Measurements from ENCODE around the gene OSBP2.
A peak's percentile ranks its signal among the peaks of the same experiment; 100 is the strongest.

Gene OSBP2

GRCh38 chr22:30843245-30843644 is 148.6 kb downstream of the OSBP2 start:
- no peak for DNase-seq (ENCODE audit: low spot score)

- no peak for DNase-seq (ENCODE audit: low spot score)
Observed at GRCh38 chr22:30847583-30847982, 152.9 kb downstream of the OSBP2 start.

DNA sequence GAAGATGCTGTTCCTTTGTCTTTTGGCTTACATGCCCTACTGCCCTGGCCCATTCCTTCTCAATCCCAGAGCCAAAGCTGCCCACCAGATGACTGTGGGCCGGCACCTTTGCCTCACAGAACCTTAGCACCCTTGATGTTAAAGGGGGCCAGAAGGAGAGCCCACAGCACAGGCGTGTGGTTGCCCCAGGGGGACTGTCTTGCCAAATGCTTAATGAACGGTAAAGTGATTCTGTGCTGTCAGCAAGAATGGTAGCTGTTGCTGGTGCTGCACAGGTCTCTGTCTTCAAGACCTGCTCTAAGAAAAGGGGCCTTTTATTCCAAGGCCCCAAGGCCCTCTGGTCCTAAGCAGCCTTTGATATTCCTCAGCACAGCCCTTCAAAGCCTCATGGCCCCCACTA is 160.6 kb downstream of the OSBP2 start:
- no peak for DNase-seq (ENCODE audit: low spot score)

DNA sequence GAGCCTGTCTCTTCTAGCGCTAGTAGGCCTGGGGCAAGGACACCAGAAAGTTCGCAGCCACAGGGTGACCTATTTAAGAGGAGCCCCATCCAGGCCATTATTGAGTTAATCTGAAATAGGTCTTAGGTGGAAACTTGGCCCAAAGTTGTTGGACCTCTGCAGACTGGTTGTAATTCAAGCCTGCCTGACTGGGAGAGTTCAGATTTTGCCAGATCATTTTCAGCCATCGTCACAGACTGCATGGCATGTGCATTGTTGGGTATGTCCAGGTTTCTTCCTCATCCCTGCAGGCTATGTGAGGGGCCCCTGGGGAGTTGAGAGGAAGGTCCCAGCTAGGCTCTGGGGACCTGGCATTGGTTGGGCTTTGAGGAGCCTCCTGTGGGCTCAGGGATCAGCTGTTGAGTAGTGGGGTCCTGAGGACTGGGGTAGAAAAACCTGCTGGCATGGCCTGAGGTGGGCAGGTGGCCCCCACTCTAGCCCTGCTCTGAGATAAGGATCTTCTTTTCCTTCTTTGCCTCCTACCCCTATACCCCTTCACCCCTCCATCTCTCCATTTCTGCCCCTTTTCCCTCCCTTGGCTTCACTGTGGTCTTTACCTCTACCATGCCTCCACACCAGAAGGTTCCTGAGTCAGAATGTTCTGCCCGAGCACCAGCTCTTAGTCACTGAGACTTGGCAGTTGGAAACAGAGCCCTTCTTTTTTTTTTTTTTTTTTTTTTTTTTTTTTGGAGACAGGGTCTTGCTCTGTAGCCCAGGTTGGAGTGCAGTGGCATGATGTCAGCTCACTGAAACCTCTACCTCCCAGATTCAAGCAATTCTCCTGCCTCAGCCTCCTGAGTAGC is 161.2 kb downstream of the OSBP2 start:
- peak; percentile 1 for DNase-seq (ENCODE audit: low spot score)

- peak; percentile 1 for DNase-seq (ENCODE audit: low spot score)
Observed at GRCh38 chr22:30856741-30857502, 162.2 kb downstream of the OSBP2 start.

DNA sequence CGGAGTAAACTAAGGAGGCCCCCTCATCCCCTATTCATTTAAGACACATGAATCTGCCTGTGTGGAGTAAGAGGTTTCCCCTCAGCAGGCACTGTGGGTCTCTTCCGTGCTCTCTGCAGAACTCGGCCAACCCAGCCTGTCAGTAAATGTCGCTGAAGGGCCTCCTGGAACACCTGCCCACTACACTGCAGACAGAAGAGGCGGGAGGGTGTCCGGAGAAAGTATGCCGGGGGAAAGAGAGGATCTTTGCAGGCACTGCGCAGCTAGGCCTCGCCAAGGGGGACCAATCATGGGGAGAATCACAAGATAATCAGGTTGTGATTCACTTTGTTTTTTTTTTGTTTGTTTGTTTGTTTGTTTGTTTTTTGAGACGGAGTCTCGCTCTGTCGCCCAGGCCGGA is 163.1 kb downstream of the OSBP2 start:
- no peak for DNase-seq (ENCODE audit: low spot score)

DNA sequence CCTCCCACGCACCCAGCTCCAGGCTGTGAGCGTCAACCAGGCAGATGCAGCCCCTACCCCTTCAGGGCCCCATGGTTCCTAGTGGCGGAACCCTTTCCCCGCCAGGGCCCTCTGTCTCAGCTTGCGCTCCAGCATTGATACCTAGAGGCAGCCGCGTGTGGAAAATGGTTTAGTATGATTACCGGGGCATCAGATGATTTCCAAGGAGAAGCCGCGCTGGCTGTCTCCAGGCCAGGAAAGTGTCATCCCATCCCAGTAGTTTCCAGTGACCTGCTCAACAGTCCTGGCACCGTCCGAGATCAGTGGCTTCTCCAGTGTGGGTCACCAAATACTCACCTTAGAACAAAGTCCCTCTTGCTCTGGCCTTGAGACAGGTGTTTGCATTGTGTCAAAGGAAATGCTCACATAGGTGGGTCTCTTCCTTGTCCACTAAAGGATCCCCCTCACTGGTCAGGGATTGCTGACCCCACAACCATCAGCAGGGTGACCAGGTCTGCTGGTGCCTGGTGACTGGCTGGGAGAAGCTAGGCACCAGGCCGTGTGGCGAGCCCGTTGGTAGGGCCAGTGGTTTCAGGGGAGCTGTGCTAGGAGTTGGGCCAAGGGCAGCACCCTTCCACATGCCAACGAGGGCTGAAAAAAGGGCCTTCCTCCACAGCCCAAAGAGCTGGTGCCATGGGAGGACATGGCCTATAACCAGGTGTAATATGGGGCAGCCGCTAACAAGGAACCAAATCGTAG is 164.5 kb downstream of the OSBP2 start:
- no peak for DNase-seq (ENCODE audit: low spot score)

DNA sequence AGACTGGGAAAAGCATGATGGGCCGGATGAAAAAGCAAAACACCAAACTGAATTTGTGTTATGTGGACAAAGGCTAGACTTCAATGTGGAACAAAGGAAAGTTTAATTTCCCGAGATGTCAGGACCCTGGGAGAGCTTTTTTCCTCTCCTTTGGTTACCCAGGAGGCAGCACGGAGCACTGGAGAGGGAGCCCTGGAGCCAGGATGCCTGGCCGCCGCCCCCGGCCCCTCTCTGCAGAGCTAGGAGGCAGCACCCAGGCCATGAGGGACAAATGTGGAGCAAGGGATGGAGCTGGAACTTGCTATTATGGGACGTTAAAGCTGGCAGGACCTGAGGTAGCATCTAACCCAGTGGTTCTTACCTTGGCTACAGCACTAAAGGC is 165.0 kb downstream of the OSBP2 start:
- DNase-seq (ENCODE audit: low spot score): no peak

DNA sequence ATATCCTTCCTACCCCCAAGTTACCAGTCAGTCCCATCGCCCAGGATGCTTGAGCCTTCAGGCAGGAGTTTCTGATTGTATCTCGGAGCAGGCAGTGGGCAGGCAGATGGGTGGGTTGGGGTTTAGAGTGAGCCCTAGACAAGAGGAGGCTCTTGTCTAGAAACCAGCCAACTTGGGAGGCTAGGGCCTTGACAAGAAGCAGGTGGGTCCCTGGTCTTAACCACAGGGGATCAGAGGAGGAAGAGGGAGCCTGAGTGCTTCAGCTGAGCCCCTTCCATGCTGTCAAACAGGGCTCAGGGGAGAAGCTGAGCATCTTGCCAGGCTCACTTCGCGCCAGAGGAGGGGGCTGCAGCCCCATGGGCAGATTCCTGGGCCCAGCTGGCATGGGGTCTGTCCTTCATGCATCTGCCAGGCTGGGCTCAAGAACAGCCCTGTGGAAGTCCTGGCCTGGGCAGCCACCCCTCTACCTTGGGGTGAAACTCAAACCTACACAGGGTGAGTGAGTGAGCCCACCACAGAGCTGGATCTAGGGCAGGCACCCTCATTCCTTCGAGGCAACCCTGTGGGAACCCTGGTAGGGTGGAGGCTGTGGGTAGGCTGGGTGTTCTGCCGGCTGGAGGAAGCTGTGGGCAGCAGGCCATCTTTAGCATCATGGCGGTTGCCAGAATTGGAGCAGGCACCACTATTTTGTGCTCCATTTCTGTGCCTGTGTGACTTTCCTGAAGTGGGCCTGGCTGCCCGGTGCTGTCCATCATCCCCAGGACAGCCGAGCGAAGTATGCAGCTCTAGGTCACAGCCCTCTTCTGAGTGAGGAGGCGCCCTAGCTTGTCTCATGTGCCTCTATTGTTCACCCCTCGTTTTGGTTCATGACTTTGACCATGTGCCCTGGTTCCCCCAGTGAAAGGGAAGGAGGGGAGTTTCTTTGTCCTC is 165.8 kb downstream of the OSBP2 start:
- no peak for DNase-seq (ENCODE audit: low spot score)

- no peak for DNase-seq (ENCODE audit: low spot score)
Observed at GRCh38 chr22:30861131-30861530, 166.5 kb downstream of the OSBP2 start.

DNA sequence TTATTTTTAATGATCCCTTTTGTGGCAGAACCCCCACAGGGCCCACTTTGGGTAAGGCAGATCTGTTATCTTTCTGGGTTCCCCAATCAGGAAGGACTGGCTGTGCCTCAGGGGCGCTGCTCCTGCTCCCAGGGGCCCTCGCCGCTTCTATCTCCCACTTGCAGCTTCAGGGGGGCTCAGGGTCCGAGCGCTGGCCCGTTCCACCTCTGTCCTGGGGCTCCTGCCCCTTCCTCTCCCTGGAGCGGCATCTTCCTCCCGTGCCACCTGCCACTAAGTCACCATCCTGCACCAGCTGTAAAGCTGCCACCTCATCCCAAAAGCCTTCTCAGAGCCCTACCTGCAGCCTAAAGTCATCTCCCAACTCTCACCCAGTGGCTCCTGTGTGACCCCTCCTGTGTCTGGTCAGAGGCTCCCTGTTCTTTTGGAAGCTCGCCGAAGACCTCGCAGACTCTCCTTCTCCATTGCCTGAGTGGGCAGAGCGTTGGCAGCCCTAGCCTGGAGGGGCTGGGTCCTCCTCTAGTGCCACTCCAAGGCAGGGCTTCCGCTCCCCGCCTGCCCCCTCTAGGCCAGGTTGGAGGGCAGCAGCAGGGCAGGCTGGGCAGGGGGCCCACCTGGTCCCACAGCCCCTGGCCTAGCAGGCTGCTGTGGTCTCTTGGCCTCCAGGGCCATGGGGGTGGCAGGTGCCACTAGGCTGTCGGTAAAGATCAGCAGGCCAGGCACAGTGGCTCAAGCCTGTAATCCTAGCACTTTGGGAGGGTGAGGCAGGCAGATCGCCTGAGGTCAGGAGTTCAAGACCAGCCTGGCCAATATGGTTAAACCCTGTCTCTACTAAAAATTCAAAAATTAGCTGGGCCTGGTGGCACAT is 167.2 kb downstream of the OSBP2 start:
- DNase-seq (ENCODE audit: low spot score): peak; percentile 1

GRCh38 chr22:30863081-30863833 is 168.6 kb downstream of the OSBP2 start:
- peak; percentile 1 for DNase-seq (ENCODE audit: low spot score)

DNA sequence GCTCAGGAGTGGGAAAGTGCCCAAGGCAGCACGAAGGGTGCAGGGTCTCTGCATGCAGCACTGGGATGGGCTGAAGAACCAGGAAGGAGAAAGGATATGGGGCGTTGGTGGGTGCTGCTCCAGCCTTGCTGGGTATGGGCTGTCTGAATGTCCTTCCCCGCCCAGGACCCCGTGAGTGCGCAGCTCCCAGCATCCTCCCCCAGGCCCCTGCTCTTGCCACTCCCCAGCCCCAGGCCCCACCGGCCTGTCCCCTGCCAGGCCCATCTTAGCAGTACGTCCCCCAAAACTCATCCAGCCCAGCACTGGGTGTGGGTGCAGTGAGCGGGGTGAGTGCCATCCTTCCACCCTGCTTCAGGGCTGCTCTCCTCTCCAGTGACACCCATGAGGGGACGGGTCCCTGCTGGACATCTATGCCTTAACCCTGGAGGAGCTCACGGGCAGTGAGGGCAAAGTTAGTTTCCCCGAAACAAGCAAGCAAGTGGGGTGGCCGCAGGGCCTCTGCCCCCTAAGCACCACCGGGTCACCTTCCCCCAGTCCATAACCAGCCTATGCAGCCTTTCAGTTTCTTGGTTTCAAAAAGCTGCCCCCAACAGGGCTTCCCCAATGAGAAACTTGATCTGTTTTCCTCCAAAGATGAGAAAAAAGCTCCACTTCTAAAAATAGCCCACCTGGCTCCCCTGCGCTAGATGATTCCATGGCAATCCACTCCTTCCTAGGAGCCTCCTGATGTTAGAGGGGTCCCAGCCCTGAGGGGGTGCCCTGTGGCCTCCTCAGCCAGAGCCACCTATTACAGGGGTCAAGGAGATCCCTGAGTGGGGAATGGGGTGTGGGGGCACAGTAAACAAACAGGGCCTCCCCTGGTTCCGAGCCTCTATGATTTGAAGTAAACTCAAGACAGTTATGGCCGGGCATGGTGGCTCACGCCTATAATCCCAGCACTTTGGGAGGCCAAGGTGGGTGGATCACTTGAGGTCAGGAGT is 170.1 kb downstream of the OSBP2 start:
- DNase-seq (ENCODE audit: low spot score): peak; percentile 1

GRCh38 chr22:30865656-30866055 is 171.0 kb downstream of the OSBP2 start:
- no peak for DNase-seq (ENCODE audit: low spot score)

DNA sequence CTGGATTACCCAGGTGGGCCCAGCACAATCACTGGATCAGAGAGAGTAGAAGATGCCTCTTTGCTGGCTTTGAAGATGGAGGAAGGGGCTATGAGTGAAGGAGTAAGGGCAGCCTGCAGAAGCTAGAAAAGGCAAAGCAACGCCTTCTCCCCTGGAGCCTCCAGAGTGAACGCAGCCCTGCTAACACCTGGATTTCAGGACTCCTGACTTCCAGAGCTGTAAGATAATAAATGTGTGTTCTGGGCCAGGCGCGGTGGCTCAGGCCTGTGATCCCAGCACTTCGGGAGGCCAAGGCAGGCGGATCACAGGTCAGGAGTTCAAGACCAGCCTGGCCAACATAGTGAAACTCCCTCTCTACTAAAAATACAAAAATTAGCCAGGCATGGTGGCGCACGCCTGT is 171.5 kb downstream of the OSBP2 start:
- DNase-seq (ENCODE audit: low spot score): no peak

- no peak for DNase-seq (ENCODE audit: low spot score)
Observed at GRCh38 chr22:30866811-30867271, 172.2 kb downstream of the OSBP2 start.

DNA sequence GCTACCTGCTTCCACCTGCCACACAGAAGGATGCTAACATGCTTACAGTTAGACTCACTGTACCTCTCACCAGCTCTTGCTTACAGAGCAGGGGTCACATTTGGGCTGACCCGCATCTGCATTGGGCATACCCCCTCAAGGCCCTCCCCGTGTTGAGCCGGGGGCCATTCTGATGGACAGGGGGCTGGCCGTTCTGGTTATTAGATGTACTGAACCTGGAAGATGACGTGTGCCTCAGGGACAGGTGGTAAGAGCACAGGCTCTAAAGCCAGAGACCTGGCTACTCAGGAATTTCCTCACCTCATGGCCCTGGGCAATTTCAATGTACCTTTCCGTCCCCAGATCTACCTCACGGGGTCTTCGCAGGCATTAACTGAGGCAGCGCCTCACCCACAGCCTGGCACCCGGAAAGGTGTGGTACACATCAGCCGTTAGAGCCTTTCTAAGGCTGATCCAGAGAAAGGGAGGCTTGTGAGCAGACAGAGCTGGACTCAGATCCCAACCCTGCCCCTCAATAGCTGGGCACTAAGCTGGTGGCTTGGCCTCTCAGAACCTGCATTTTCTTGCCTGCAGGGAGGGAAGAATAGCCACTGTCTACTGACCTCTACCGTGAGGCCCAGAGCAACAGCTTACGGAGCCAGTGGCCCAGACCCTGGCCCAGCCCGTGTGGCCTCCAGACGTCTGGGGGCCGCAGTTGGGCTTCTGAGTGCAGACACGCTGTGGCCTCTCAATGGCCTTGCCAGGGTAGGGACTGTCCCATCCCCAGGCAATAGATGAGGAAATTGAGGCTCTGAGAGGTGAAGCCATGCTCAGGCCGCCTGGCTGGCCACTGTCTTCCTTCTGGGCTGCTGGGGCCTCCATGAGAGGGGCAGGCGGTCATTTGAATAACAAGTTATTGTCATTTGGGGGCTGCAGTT is 173.3 kb downstream of the OSBP2 start:
- DNase-seq (ENCODE audit: low spot score): no peak

Measured in germinal center (tissue), 1 donor.